Measurements from ENCODE around the gene BLM. TPM values are rescaled to one million over a fixed set of nuclear protein-coding genes. Genes with fewer than 3 reads are reported as not detected.

BLM gene
- total and polyA plus RNA-seq, 2 of the 8 experiments (the other 6 are each of a cell fraction or from before 2014, with no cell fraction given) = 15.2 to 46.7 TPM

DNA sequence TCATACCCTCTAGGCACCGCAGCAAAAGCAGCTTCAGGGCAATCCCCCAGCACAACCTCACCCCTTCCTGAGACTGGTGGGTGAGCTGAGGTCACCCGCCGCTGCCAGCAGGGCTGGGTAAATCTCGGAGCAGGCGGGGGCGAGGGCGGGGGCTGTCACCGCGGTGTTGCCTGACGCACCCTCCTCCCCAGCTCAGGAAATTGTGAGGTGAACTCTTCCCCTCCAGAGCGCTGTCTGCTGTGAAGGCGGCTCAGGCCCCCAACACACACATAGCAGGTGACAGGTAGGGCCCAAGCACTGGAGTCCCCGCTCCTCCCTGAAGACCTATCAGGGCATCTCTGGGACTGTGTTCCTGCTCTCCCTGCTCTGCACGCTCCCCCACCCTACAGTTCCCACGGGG lies 121.0 kb downstream of the BLM start (continued):
- TF ChIP-seq BCL11A (IDR thresholded peaks at IDR 0.05; ENCODE audit: low read depth in 2 of 2, low read length in 2 of 2) (no peak), TCF12 (IDR thresholded peaks at IDR 0.05; ENCODE audit: low read depth, low read length) (no peak), EGR1 (IDR thresholded peaks at IDR 0.05; ENCODE audit: borderline replicate concordance, low read depth, low read length) (no peak), JUND (IDR thresholded peaks at IDR 0.05; ENCODE audit: low read length) (no peak), EP300 (IDR thresholded peaks at IDR 0.05; ENCODE audit: borderline replicate concordance in 1 of 2, low read depth in 2 of 2, low read length in 2 of 2) (no peak)
- TF ChIP-seq, protein P1, sequence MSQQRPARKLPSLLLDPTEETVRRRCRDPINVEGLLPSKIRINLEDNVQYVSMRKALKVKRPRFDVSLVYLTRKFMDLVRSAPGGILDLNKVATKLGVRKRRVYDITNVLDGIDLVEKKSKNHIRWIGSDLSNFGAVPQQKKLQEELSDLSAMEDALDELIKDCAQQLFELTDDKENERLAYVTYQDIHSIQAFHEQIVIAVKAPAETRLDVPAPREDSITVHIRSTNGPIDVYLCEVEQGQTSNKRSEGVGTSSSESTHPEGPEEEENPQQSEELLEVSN (IDR thresholded peaks at IDR 0.05) = no peak

Data from H1 (cell line).